DMS53 treated with DMSO at 0.1 percent for 48 hours (cell line): ENCODE data around the gene CD33.
"Not testable (repeated sequence)": the region's sequence is repeated elsewhere in the genome, so short reads cannot be mapped to it uniquely, and the experiment has no call there.

Experiments used
- DNase-seq: peaks from one replicate; lab custom pipeline; 2025; ENCODE audit not compliant: unreplicated experiment; lab: John Stamatoyannopoulos, UW

Gene CD33

GRCh38 chr19:51210191-51210784 lies 14.6 kb upstream of the CD33 start:
- DNase-seq = no peak

DNA sequence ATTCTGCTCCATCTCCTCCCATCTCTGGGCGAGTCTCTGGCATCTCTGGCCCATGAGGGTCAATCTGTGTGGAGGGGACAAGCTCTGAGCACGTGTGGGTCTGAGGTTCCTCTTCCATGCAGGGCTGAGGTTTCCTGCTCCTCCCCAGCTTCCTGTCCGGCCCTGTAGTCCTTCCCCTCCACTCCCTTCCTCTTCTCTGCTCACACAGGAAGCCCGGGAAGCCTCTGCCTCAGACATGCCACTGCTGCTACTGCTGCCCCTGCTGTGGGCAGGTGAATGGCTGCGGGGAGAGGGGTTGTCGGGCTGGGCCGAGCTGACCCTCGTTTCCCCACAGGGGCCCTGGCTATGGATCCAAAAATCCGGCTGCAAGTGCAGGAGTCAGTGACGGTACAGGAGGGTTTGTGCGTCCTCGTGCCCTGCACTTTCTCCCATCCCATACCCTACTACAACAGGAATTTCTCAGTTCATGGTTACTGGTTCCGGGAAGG lies 14.0 kb upstream of the CD33 start:
- not testable (repeated sequence) for DNase-seq

GRCh38 chr19:51211833-51212232 lies 13.0 kb upstream of the CD33 start:
- no peak for DNase-seq

- DNase-seq = no peak
Observed at GRCh38 chr19:51219307-51219706, 5.6 kb upstream of the CD33 start.

DNA sequence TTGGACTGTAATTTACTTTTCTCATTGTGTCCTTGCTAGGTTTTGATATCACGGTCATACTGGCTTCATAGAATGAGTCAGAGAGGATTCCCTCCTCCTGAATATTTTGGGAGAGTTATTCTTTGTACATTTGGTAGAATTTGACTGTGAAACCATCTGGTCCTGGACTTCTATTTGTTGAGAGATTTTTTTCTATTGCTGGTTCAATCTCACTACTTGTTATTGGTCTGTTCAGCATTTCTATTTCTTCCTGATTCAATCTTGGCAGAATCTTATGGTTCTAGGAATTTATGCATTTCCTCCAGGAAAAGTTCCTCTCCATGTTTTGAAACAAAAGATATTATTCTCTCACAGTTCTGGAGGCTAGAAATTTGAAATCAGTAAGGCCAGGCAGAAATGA lies 4.9 kb upstream of the CD33 start:
- DNase-seq = no peak

DNA sequence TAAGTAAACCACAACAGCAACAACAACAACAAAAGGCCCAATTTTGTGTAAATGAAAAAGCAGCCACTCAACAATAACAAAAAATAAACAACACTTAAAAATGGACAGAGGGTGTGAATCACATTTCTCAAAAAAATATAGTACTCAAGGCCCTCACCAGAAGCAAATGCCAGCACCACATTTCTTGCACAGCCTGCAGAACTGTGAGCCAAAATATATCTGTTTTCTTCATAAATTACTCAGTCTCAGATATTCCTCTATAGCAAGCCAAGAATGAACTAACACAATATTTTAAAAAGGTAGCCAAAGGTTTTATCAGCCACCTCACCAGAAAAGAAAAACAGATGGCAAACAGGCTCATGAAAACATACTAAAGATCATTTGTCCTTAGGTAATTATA lies 3.9 kb upstream of the CD33 start:
- DNase-seq = no peak

DNA sequence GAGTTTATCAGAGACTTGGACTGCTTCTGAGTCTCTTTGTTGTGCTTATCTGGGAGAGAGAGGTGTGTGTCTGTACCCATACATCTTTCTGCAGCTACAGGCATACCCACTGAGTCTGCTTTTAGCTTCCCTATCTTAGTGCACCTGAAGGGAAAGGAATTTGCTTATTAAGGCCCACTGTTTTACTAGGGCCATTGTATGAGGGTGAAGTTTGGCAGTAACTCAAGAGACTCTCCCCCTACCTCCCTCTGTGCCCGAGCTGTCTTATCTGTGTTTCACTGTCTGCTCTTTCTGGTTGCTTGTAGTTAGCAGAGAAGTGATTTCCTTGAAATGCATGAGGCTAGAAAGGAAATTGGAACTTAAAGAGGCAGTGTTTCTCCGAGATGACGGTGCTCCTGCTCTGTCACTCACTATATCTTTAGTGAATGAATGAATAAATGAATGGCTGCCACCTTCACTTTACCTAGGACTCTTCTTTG lies 678 bp upstream of the CD33 start:
- DNase-seq = no peak

- no peak for DNase-seq
Observed at GRCh38 chr19:51226067-51226466, 1.2 kb downstream of the CD33 start.

GRCh38 chr19:51227326-51227725 lies 2.4 kb downstream of the CD33 start:
- no peak for DNase-seq

GRCh38 chr19:51227966-51228365 lies 3.1 kb downstream of the CD33 start:
- no peak for DNase-seq

DNA sequence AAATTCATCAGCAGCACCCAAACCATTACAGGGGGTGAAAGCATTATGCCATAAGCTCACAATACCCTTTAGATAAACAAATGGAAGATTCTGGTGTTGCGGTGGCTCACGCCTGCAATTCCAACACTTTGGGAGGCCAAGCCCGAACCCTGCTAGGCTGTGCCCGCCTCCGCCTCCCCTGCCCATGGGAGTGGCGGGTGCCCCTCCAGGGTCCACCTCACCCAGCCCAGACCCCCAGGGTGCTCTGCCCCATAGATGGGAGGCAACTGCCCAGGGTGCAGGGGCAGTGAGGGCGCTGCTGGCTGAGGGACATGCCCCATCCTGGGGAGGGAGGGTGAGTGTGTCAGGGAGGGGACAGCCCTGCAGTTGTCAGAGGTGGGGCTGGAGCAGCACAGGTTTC lies 16.0 kb downstream of the CD33 start:
- no peak for DNase-seq

GRCh38 chr19:51242881-51243630 lies 18.2 kb downstream of the CD33 start:
- DNase-seq = no peak

GRCh38 chr19:51246164-51246552 lies 21.3 kb downstream of the CD33 start:
- no peak for DNase-seq

GRCh38 chr19:51247972-51248590 lies 23.2 kb downstream of the CD33 start:
- no peak for DNase-seq

- DNase-seq = no peak
Observed at GRCh38 chr19:51250786-51251467, 26.0 kb downstream of the CD33 start, which contains the start of gene SIGLECL1. Gene SIGLECL1 (plus strand): TSS chr19:51251080. CDS start chr19:51264073, 12,993 bp downstream.

- no peak for DNase-seq
Observed at GRCh38 chr19:51251468-51251820, 26.6 kb downstream of the CD33 start.

DNA sequence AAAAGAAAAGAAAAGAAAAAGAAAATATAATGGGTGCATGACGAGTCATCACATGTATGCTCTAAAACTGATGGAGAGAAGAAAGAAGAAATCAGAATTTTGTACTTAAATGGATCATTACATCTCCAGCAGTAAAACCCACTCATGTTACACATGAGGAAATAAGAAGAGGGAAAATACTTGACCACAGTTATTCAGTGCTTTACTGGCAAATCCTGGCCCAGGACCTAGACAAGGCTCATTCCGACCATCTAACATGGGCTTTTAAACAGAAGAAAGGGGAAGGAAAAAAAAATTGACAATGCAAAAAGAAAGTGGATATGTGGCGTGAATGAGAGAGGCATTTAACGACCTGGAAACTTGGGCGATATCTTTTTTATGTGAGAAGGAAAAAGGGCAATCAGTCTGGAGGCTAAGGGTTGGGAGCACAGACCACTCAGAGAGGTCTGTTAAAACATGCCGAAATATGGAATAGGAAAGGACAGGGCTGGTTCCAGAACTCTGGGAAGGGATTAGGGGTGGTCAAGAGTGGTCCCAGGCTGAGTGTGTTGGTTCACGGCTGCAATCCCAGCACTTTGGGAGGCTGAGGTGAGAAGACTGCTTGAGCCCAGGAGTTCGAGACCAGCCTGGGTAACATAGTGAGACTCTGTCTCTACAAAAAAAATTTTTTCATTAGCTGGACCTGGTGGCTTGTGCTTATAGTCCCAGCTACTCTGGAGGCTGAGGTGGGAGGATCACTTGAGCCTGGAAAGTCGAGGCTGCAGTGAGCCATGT lies 27.6 kb downstream of the CD33 start:
- no peak for DNase-seq

DNA sequence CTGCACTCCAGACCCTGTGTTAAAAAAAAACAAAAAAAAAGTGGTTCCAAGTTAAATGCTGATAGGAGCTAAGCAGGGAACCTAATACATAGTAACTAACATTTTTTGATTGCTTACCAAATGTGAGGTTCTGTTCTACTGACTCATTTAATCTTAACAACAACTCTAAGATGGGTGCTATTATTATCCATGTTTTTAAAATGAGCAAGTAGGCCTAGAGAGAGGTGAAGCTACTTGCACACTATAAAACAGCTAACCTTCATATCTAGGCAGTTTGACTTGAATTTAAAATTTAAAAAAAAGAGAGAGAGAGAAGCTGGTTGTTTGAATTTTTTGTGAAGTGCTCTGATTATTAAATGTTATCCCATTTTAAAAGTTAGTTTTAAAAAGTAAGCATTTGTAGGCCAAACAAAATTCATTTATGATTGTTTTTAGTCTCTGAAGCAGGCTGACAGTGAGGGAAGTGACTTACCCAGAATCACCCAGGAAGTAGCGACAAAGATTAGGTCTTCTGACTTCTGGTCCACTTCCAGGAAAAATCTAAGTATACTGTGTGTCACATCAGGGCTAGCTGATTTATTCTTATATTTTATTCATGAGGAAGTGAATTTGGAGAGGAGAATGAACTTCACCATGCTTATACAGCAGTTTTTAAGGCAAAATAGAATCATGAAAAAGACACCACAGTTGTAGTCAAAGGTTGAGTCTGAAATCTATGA lies 28.4 kb downstream of the CD33 start:
- no peak for DNase-seq

GRCh38 chr19:51256155-51256625 lies 31.3 kb downstream of the CD33 start:
- DNase-seq = no peak

- DNase-seq = no peak
Observed at GRCh38 chr19:51257471-51257870, 32.6 kb downstream of the CD33 start.
